ENCODE results near the gene TEKT1.
A peak's percentile ranks its signal among the peaks of the same experiment; 100 is the strongest.
"Not testable (repeated sequence)": the region's sequence is repeated elsewhere in the genome, so short reads cannot be mapped to it uniquely, and the experiment has no call there.

Gene TEKT1

GRCh38 chr17:6831661-6832263 lies at the start of gene TEKT1:
Gene TEKT1 (minus strand): TSS chr17:6831729. CDS start chr17:6830376, 1,353 bp downstream.
- peak in 2 of 3 experiments; percentile 29 to 35 for DNase-seq (ENCODE audit: low read depth in 3 of 3)

- not testable (repeated sequence) for DNase-seq (ENCODE audit: low read depth in 3 of 3)
Observed at GRCh38 chr17:6879221-6879975, 47.9 kb upstream of the TEKT1 start.

- DNase-seq (ENCODE audit: low read depth in 3 of 3): not testable (repeated sequence)
Observed at GRCh38 chr17:6875276-6875675, 43.7 kb upstream of the TEKT1 start.

GRCh38 chr17:6872936-6873335 lies 41.4 kb upstream of the TEKT1 start:
- no peak for DNase-seq (ENCODE audit: low read depth in 3 of 3)

GRCh38 chr17:6870841-6871240 lies 39.3 kb upstream of the TEKT1 start:
- DNase-seq (ENCODE audit: low read depth in 3 of 3): no peak

- no peak for DNase-seq (ENCODE audit: low read depth in 3 of 3)
Observed at GRCh38 chr17:6868582-6868981, 37.1 kb upstream of the TEKT1 start.

- DNase-seq (ENCODE audit: low read depth in 3 of 3): no peak
Observed at GRCh38 chr17:6867849-6868248, 36.3 kb upstream of the TEKT1 start.

GRCh38 chr17:6862825-6863224 lies 31.3 kb upstream of the TEKT1 start:
- no peak for DNase-seq (ENCODE audit: low read depth in 3 of 3)

- DNase-seq (ENCODE audit: low read depth in 3 of 3): no peak
Observed at GRCh38 chr17:6862122-6862521, 30.6 kb upstream of the TEKT1 start.

- DNase-seq (ENCODE audit: low read depth in 3 of 3): no peak
Observed at GRCh38 chr17:6857904-6858303, 26.4 kb upstream of the TEKT1 start.

- no peak for DNase-seq (ENCODE audit: low read depth in 3 of 3)
Observed at GRCh38 chr17:6857336-6857735, 25.8 kb upstream of the TEKT1 start.

GRCh38 chr17:6856051-6856450 lies 24.5 kb upstream of the TEKT1 start:
- no peak for DNase-seq (ENCODE audit: low read depth in 3 of 3)

- peak in 2 of 3 experiments; percentile 21 to 30 for DNase-seq (ENCODE audit: low read depth in 3 of 3)
Observed at GRCh38 chr17:6853764-6854442, 22.4 kb upstream of the TEKT1 start.

- not testable (repeated sequence) for DNase-seq (ENCODE audit: low read depth in 3 of 3)
Observed at GRCh38 chr17:6848545-6849179, 17.1 kb upstream of the TEKT1 start.

GRCh38 chr17:6846138-6846537 lies 14.6 kb upstream of the TEKT1 start:
- DNase-seq (ENCODE audit: low read depth in 3 of 3): not testable (repeated sequence)

- DNase-seq (ENCODE audit: low read depth in 3 of 3): not testable (repeated sequence)
Observed at GRCh38 chr17:6844406-6844805, 12.9 kb upstream of the TEKT1 start.

GRCh38 chr17:6843241-6843880 lies 11.8 kb upstream of the TEKT1 start:
- no peak for DNase-seq (ENCODE audit: low read depth in 3 of 3)

- not testable (repeated sequence) for DNase-seq (ENCODE audit: low read depth in 3 of 3)
Observed at GRCh38 chr17:6841769-6842168, 10.2 kb upstream of the TEKT1 start.

GRCh38 chr17:6830383-6830986 lies 1.0 kb downstream of the TEKT1 start:
- no peak for DNase-seq (ENCODE audit: low read depth in 3 of 3)

GRCh38 chr17:6823011-6823442 lies 8.5 kb downstream of the TEKT1 start:
- DNase-seq (ENCODE audit: low read depth in 3 of 3): no peak

- DNase-seq (ENCODE audit: low read depth in 3 of 3): no peak
Observed at GRCh38 chr17:6818938-6819337, 12.6 kb downstream of the TEKT1 start.
